GM10248 (cell line): ENCODE data around the gene SRD5A1.

Experiments
- CTCF ChIA-PET: fragments of 300-600 bp; sonication (Branson Sonifier 250); formaldehyde crosslinking; extraction: SDS; loops from one replicate; lab custom pipeline; 2021; ENCODE audit warnings: antibody characterized with exemption; lab: Yijun Ruan, JAX
- POLR2A ChIA-PET: fragments of 350-650 bp; sonication (Branson Sonifier 250); formaldehyde crosslinking; extraction: SDS; loops from one replicate; lab custom pipeline; 2020; ENCODE audit warnings: antibody characterized with exemption; lab: Yijun Ruan, JAX
- DNase-seq: peaks from one replicate; pipeline ENCODE4 v3.0.0; 2012; ENCODE audit errors: extremely low spot score
- CTCF ChIP-seq: IDR thresholded peaks from 2 replicates; pipeline ENCODE4 v1.5.1; 2012; ENCODE audit warnings: mild to moderate bottlenecking, low read depth; ENCODE audit errors: extremely low read depth, missing control alignments, control extremely low read depth

Gene SRD5A1

GRCh38 chr5:6587171-6587570 lies 46.1 kb upstream of the SRD5A1 start:
- CTCF ChIA-PET, result no interaction called here
- POLR2A ChIA-PET, result no interaction called here

GRCh38 chr5:6590581-6590980 lies 42.7 kb upstream of the SRD5A1 start:
- DNase-seq, result no peak
- TF ChIP-seq CTCF, result no peak
- ChIA-PET CTCF (no interaction called here), POLR2A (no interaction called here)

More at GRCh38 chr5:6587171-6587570, 46.1 kb upstream of the SRD5A1 start:
- DNase-seq, result no peak
- TF ChIP-seq CTCF, result no peak

- no peak for DNase-seq
- ChIA-PET POLR2A (no interaction called here), CTCF (no interaction called here)
- no peak for TF ChIP-seq CTCF
Observed at GRCh38 chr5:6591671-6592288, 41.5 kb upstream of the SRD5A1 start.

GRCh38 chr5:6592601-6593000 lies 40.6 kb upstream of the SRD5A1 start:
- DNase-seq, result no peak
- ChIA-PET CTCF (no interaction called here), POLR2A (no interaction called here)
- no peak for TF ChIP-seq CTCF

GRCh38 chr5:6593148-6594016 lies 39.9 kb upstream of the SRD5A1 start:
- ChIA-PET POLR2A (no interaction called here), CTCF (no interaction called here)
- DNase-seq, result no peak
- TF ChIP-seq CTCF, result no peak

GRCh38 chr5:6594066-6594465 lies 39.2 kb upstream of the SRD5A1 start:
- no peak for DNase-seq
- TF ChIP-seq CTCF, result no peak
- CTCF ChIA-PET, result interaction anchor here (1.2 kb wide), 1 partner anchor 24 kb away, joined by 4 read pairs; no protein-coding TSS in a partner anchor
- POLR2A ChIA-PET, result no interaction called here
